HFFc6 (cell line): ENCODE results near the gene DCAF12. TPM values are rescaled to one million over a fixed set of nuclear protein-coding genes. Genes with fewer than 3 reads are reported as not detected.

ENCODE experiments used
- DNase-seq: peaks from one replicate; pipeline ENCODE4 v3.0.0-alpha.2; 2018
- H3K27ac Mint-ChIP-seq: 2 replicates; pipeline ENCODE4 v1.8.0; 2020; ENCODE audit warnings: mild to moderate bottlenecking, mixed read lengths
- H3K27me3 Mint-ChIP-seq: 2 replicates; pipeline ENCODE4 v1.8.0; 2021; ENCODE audit warnings: mild to moderate bottlenecking, moderate library complexity, mixed read lengths; ENCODE audit not compliant: insufficient read depth
- H3K36me3 Mint-ChIP-seq: 2 replicates; pipeline ENCODE4 v1.8.0; 2021; ENCODE audit warnings: low read depth, mixed read lengths
- H3K4me1 Mint-ChIP-seq: 2 replicates; pipeline ENCODE4 v1.8.0; 2020; ENCODE audit warnings: low read depth, mixed read lengths
- H3K4me3 Mint-ChIP-seq: 2 replicates; pipeline ENCODE4 v1.8.0; 2020; ENCODE audit warnings: mild to moderate bottlenecking, moderate library complexity, mixed read lengths
- H3K9me3 Mint-ChIP-seq: 2 replicates; pipeline ENCODE4 v1.8.0; 2020; ENCODE audit warnings: mild to moderate bottlenecking, mixed read lengths
- total RNA-seq, 6 experiments: library from RNA; stranded (reverse); fragmentation: NEBNext Ultra II Directional; extraction: Animal tissue kit (Norgen Biotek cat#: 25700); gene quantifications; 2 replicates in 1 of 6; 3 replicates in 5 of 6; pipeline ENCODE4 v1.2.3, GENCODE V29; 2021
- TF ChIP-seq, protein P1 (sequence below): fragments of 200-600 bp; sonication (generic); IDR thresholded peaks from 2 replicates; pipeline ENCODE4 v1.5.0; 2021; ENCODE audit warnings: antibody characterized with exemption, mild to moderate bottlenecking

Gene DCAF12
- total RNA-seq, 6 experiments from 2014 or later, result 18.0 to 23.2 (median 19.1) TPM

DNA sequence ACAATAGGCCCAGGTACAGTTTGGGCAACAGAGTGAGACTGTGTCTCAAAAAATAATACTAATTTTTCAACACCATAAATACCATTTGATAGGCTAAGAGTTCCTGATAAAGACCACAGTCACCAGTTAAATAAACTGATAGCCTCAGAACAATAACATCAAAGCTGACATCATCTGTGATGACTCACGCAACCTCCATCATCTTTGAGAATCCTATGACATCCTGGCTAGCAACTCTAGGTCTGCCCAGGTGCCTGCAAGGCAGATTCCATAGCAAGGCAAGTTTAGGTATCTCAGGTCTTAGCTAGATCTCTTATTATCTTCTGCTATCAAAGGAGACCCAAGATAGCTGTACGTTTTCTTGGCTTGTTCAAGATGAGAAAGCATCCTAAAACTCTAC lies 47.3 kb downstream of the DCAF12 start:
- Mint-ChIP-seq H3K4me3 (no peak overlapping the region), H3K4me1 (peaks cover 10% of the 10 kb centered on the region), H3K9me3 (no peaks in the 10 kb centered on the region), H3K27ac (no peak overlapping the region), H3K27me3 (no peaks in the 10 kb centered on the region), H3K36me3 (no peaks in the 10 kb centered on the region)
- TF ChIP-seq, protein P1, sequence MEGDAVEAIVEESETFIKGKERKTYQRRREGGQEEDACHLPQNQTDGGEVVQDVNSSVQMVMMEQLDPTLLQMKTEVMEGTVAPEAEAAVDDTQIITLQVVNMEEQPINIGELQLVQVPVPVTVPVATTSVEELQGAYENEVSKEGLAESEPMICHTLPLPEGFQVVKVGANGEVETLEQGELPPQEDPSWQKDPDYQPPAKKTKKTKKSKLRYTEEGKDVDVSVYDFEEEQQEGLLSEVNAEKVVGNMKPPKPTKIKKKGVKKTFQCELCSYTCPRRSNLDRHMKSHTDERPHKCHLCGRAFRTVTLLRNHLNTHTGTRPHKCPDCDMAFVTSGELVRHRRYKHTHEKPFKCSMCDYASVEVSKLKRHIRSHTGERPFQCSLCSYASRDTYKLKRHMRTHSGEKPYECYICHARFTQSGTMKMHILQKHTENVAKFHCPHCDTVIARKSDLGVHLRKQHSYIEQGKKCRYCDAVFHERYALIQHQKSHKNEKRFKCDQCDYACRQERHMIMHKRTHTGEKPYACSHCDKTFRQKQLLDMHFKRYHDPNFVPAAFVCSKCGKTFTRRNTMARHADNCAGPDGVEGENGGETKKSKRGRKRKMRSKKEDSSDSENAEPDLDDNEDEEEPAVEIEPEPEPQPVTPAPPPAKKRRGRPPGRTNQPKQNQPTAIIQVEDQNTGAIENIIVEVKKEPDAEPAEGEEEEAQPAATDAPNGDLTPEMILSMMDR, result no peak
- peak; percentile 41 for DNase-seq

- Mint-ChIP-seq H3K4me1 (peaks cover 31% of the 10 kb centered on the region), H3K27me3 (peaks cover 6% of the 10 kb centered on the region; the same call in 1 of the 2 replicates), H3K36me3 (no peaks in the 10 kb centered on the region), H3K9me3 (no peaks in the 10 kb centered on the region), H3K4me3 (0 out of 2 replicates have a peak overlapping the region, but pooled peaks have one; percentile 35), H3K27ac (peak overlapping the region; percentile 60)
- DNase-seq, result peak; percentile 72
- TF ChIP-seq, protein P1, result no peak
Observed at GRCh38 chr9:34072868-34073590, 53.5 kb downstream of the DCAF12 start.

DNA sequence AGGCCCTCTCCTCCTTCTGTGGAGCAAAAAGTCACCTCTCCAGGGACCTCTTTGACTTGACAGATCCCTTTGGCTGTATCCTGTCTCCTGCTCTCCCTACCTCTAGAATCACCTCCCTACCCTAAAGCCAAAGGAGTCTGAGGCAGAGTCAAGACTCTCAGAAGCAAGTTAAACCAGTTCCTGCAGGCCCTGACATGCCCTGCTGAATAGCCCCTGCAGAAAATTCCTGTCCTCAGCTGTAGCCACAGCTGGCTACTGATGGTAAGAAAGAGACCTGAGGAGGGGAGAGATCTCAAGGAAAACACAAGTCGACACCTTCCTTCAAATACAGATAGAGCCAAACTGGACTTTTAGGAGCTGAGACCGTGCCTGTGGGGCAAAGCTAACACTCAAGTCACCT lies 54.1 kb downstream of the DCAF12 start:
- TF ChIP-seq, protein P1, result no peak
- no peak for DNase-seq
- peak overlapping the region; percentile 60; the same call in 1 of the 2 replicates for H3K27ac Mint-ChIP-seq
- no peak overlapping the region for H3K4me3 Mint-ChIP-seq
- peaks cover 6% of the 10 kb centered on the region; the same call in 1 of the 2 replicates for H3K27me3 Mint-ChIP-seq
- H3K36me3 Mint-ChIP-seq, result no peaks in the 10 kb centered on the region
- peaks cover 31% of the 10 kb centered on the region for H3K4me1 Mint-ChIP-seq
- no peaks in the 10 kb centered on the region for H3K9me3 Mint-ChIP-seq

- Mint-ChIP-seq H3K36me3 (no peaks in the 10 kb centered on the region), H3K4me3 (no peak overlapping the region), H3K4me1 (peaks cover 31% of the 10 kb centered on the region), H3K27ac (no peak overlapping the region), H3K9me3 (no peaks in the 10 kb centered on the region), H3K27me3 (peaks cover 6% of the 10 kb centered on the region; the same call in 1 of the 2 replicates)
- DNase-seq, result no peak
- TF ChIP-seq, protein P1, result no peak
Observed at GRCh38 chr9:34070606-34071324, 55.7 kb downstream of the DCAF12 start.

- no peak overlapping the region for H3K4me3 Mint-ChIP-seq
- H3K27ac Mint-ChIP-seq, result no peak overlapping the region
- H3K9me3 Mint-ChIP-seq, result no peaks in the 10 kb centered on the region
- no peaks in the 10 kb centered on the region for H3K36me3 Mint-ChIP-seq
- TF ChIP-seq, protein P1, result no peak
- H3K27me3 Mint-ChIP-seq, result peaks cover 6% of the 10 kb centered on the region; the same call in 1 of the 2 replicates
- peaks cover 31% of the 10 kb centered on the region for H3K4me1 Mint-ChIP-seq
- no peak for DNase-seq
Observed at GRCh38 chr9:34069831-34070230, 56.7 kb downstream of the DCAF12 start.
